K562 (cell line): ENCODE measurements around the gene PKHD1. TPM values are rescaled to one million over a fixed set of nuclear protein-coding genes. Genes with fewer than 3 reads are reported as not detected.
A peak's percentile ranks its signal among the peaks of the same experiment; 100 is the strongest.

ENCODE experiments used
- BRD4 ChIP-seq: fragments of 200-600 bp; sonication (generic); IDR thresholded peaks from 2 replicates; pipeline ENCODE4 v1.6.1; 2017; ENCODE audit warnings: inconsistent platforms
- CBX1 ChIP-seq: sonication (generic); IDR thresholded peaks from 2 replicates; pipeline ENCODE4 v1.6.1; 2016; ENCODE audit warnings: antibody characterized with exemption, low read depth, mild to moderate bottlenecking
- CEBPG ChIP-seq, 3 experiments: fragments of 200-800 bp in 1 of 3; sonication (Bioruptor generic) in 1 of 3; sonication (generic) in 1 of 3; formaldehyde crosslinking in 1 of 3; IDR thresholded peaks in 2 of 3; conservative IDR thresholded peaks in 1 of 3; 2 replicates each; pipeline versions ENCODE4 v1.6.1 to v1.8.0; 2016 to 2022; ENCODE audit warnings: missing compliant biosample characterization in 2 of 3, missing genetic modification characterization in 2 of 3, mild to moderate bottlenecking in 1 of 3, missing genetic modification reagents in 1 of 3
- CTCF ChIP-seq, 3 experiments: IDR thresholded peaks in 2 of 3; conservative IDR thresholded peaks in 1 of 3; 2 replicates each; pipeline ENCODE4 v1.5.1; 2011 to 2012; ENCODE audit warnings: low read length in 3 of 3, mild to moderate bottlenecking in 3 of 3, control low read depth in 2 of 3, improper control_type of control experiment in 1 of 3, inconsistent platforms in 1 of 3, low read depth in 1 of 3, mixed read lengths in 1 of 3, moderate library complexity in 1 of 3; ENCODE audit not compliant: insufficient read depth in 2 of 3
- ELF4 ChIP-seq: fragments of 450-650 bp; formaldehyde crosslinking; IDR thresholded peaks from 2 replicates; pipeline ENCODE4 v1.4.0; 2022; ENCODE audit warnings: missing genetic modification characterization
- ESRRA ChIP-seq: fragments of 450-650 bp; IDR thresholded peaks from 2 replicates; pipeline ENCODE4 v1.6.1; 2014; ENCODE audit warnings: low read depth, mild to moderate bottlenecking, moderate library complexity, borderline replicate concordance
- ETV5 ChIP-seq: sonication (generic); formaldehyde crosslinking; IDR thresholded peaks from 2 replicates; pipeline ENCODE4 v1.4.0; 2020; ENCODE audit warnings: low read depth, mild to moderate bottlenecking, missing genetic modification reagents
- GABPA ChIP-seq: fragments of 200-800 bp; sonication (Bioruptor generic); conservative IDR thresholded peaks from 2 replicates; pipeline ENCODE4 v1.6.1; 2016; ENCODE audit warnings: low read depth, missing genetic modification characterization, missing compliant biosample characterization
- L3MBTL2 ChIP-seq: fragments of 450-650 bp; IDR thresholded peaks from 2 replicates; pipeline ENCODE4 v1.6.1; 2016; ENCODE audit warnings: mild to moderate bottlenecking, moderate library complexity
- MTA2 ChIP-seq: fragments of 450-650 bp; IDR thresholded peaks from 2 replicates; pipeline ENCODE4 v1.6.1; 2016; ENCODE audit warnings: low read depth
- MYC ChIP-seq, 2 experiments: fragments of 250-450 bp in 1 of 2; sonication (Bioruptor Pico) in 1 of 2; IDR thresholded peaks; 2 replicates each; pipeline versions ENCODE4 v1.5.1 to v1.6.1; 2012 to 2021; ENCODE audit warnings: low read depth in 2 of 2, borderline replicate concordance in 1 of 2, improper control_type of control experiment in 1 of 2, low read length in 1 of 2, mild to moderate bottlenecking in 1 of 2, moderate library complexity in 1 of 2
- RAD21 ChIP-seq, 2 experiments: fragments of 250-450 bp in 1 of 2; fragments of 450-650 bp in 1 of 2; sonication (Bioruptor Pico) in 1 of 2; formaldehyde crosslinking in 1 of 2; IDR thresholded peaks in 1 of 2; conservative IDR thresholded peaks in 1 of 2; 2 replicates each; pipeline versions ENCODE4 v1.4.0 to v1.8.0; 2020 to 2022; ENCODE audit warnings: mild to moderate bottlenecking in 2 of 2, moderate library complexity in 1 of 2
- TGIF2 ChIP-seq: sonication (generic); formaldehyde crosslinking; IDR thresholded peaks from 2 replicates; pipeline ENCODE4 v1.8.1; 2022; ENCODE audit warnings: mild to moderate bottlenecking, missing genetic modification reagents, moderate library complexity
- ZNF280B ChIP-seq: fragments of 250-450 bp; sonication (Bioruptor Pico); IDR thresholded peaks from 2 replicates; pipeline ENCODE4 v1.5.1; 2021; ENCODE audit warnings: mild to moderate bottlenecking
- ZNF639 ChIP-seq, 2 experiments: fragments of 200-800 bp in 1 of 2; sonication (Bioruptor generic) in 1 of 2; sonication (generic) in 1 of 2; formaldehyde crosslinking in 1 of 2; IDR thresholded peaks in 1 of 2; conservative IDR thresholded peaks in 1 of 2; 2 replicates each; pipeline versions ENCODE4 v1.5.0 to v1.6.1; 2016 to 2020; ENCODE audit warnings: missing compliant biosample characterization in 1 of 2, missing genetic modification characterization in 1 of 2, missing genetic modification reagents in 1 of 2
- ZNF780A ChIP-seq: fragments of 250-450 bp; sonication (Bioruptor Pico); IDR thresholded peaks from 2 replicates; pipeline ENCODE4 v1.5.0; 2021; ENCODE audit warnings: mild to moderate bottlenecking
- polyA plus RNA-seq, 8 experiments: library from polyadenylated mRNA; depleted of rRNA in 4 of 8; stranded (reverse) in 5 of 8; unstranded in 3 of 8; fragments of >200 nt; fragmentation: Nextera tagmentation in 2 of 8; fragmentation: Illumina TruSeq in 1 of 8; extraction: Ambion mirVana in 2 of 8; extraction: Trizol in 1 of 8; gene quantifications; 2 replicates each; pipeline versions ENCODE4 v1.2.1 to v1.2.3, GENCODE V29; 2011 to 2014; ENCODE audit warnings: inconsistent platforms in 1 of 8, missing spikeins in 1 of 8
- total RNA-seq, 7 experiments: library from RNA; depleted of rRNA in 6 of 7; stranded (reverse); fragments of >200 nt in 6 of 7; fragmentation: Illumina TruSeq in 2 of 7; extraction: Trizol in 2 of 7; gene quantifications; 2 replicates each; pipeline versions ENCODE4 v1.2.1 to v1.2.3, GENCODE V29; 2011 to 2021; ENCODE audit warnings: low replicate concordance in 1 of 7
- TF ChIP-seq, protein P1 (sequence below): fragments of 450-650 bp; IDR thresholded peaks from 2 replicates; pipeline ENCODE4 v1.6.1; 2016; ENCODE audit warnings: missing biosample characterization, missing genetic modification characterization
- TF ChIP-seq, protein P2 (sequence below): conservative IDR thresholded peaks from 2 replicates; pipeline ENCODE4 v1.6.1; 2011; ENCODE audit warnings: low read depth, mild to moderate bottlenecking, low read length; ENCODE audit not compliant: control insufficient read depth

PKHD1 gene
- total and polyA plus RNA-seq, 9 of the 15 experiments (the other 6 are each of a cell fraction or from before 2014, with no cell fraction given), result 0.01 to 0.04 (median 0.01) TPM; not detected in 6

- no peak for TF ChIP-seq ZNF280B
- TF ChIP-seq, protein P1, sequence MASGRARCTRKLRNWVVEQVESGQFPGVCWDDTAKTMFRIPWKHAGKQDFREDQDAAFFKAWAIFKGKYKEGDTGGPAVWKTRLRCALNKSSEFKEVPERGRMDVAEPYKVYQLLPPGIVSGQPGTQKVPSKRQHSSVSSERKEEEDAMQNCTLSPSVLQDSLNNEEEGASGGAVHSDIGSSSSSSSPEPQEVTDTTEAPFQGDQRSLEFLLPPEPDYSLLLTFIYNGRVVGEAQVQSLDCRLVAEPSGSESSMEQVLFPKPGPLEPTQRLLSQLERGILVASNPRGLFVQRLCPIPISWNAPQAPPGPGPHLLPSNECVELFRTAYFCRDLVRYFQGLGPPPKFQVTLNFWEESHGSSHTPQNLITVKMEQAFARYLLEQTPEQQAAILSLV (tag), result peak; percentile 71; the same call in 1 of the 2 replicates
- no peak for TF ChIP-seq BRD4
- peak in 1 of 2 experiments; percentile 47; a peak in 3 of 4 replicates for TF ChIP-seq RAD21 (CRISPR knock-in tag; conservative IDR thresholded peaks at IDR 0.05 in 1 of 2, IDR thresholded peaks at IDR 0.05 in 1 of 2)
- TF ChIP-seq CTCF (IDR thresholded peaks at IDR 0.05 in 2 of 3, conservative IDR thresholded peaks at IDR 0.05 in 1 of 3; ENCODE audit: insufficient read depth in 2 of 3, low read depth in 1 of 3, low read length in 3 of 3), result peak; percentile 47 to 62 (median 60)
- no peak for TF ChIP-seq MYC (IDR thresholded peaks at IDR 0.05; ENCODE audit: low read depth, low read length)
- no peak for TF ChIP-seq MYC (CRISPR knock-in tag; IDR thresholded peaks at IDR 0.05; ENCODE audit: borderline replicate concordance, low read depth)
- TF ChIP-seq CEBPG (CRISPR knock-in tag; IDR thresholded peaks at IDR 0.05), result peak; percentile 77
- peak; percentile 83 to 86 for TF ChIP-seq CEBPG (tag; conservative IDR thresholded peaks at IDR 0.05 in 1 of 2, IDR thresholded peaks at IDR 0.05 in 1 of 2)
- TF ChIP-seq, protein P2, sequence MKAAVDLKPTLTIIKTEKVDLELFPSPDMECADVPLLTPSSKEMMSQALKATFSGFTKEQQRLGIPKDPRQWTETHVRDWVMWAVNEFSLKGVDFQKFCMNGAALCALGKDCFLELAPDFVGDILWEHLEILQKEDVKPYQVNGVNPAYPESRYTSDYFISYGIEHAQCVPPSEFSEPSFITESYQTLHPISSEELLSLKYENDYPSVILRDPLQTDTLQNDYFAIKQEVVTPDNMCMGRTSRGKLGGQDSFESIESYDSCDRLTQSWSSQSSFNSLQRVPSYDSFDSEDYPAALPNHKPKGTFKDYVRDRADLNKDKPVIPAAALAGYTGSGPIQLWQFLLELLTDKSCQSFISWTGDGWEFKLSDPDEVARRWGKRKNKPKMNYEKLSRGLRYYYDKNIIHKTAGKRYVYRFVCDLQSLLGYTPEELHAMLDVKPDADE, result no peak
- TF ChIP-seq ZNF639 (CRISPR knock-in tag; conservative IDR thresholded peaks at IDR 0.05 in 1 of 2, IDR thresholded peaks at IDR 0.05 in 1 of 2), result no peak
- no peak for TF ChIP-seq ZNF780A (CRISPR knock-in tag)
- TF ChIP-seq MTA2, result no peak
- TF ChIP-seq ESRRA, result no peak
- no peak for TF ChIP-seq ELF4 (CRISPR knock-in tag)
- peak; percentile 39; the same call in 1 of the 2 replicates for TF ChIP-seq L3MBTL2
- TF ChIP-seq ETV5 (CRISPR knock-in tag), result peak; percentile 51; the same call in 1 of the 2 replicates
- TF ChIP-seq TGIF2 (CRISPR knock-in tag), result no peak
- peak; percentile 79 for TF ChIP-seq GABPA (tag)
- peak; percentile 41; the same call in 1 of the 2 replicates for TF ChIP-seq CBX1
Measured at GRCh38 chr6:52063584-52064344, 23.6 kb downstream of the PKHD1 start (continued).
